SU-DHL-6 (cell line): ENCODE results near the gene NCBP1.

ENCODE experiments used
- CTCF ChIP-seq: fragments of 200-600 bp; sonication (generic); IDR thresholded peaks from one replicate; pipeline ENCODE4 v1.5.1; 2017; ENCODE audit warnings: antibody characterized with exemption, mild to moderate bottlenecking, low read length, moderate library complexity; ENCODE audit not compliant: insufficient read depth, poor library complexity, severe bottlenecking
- EZH2phosphoT487 ChIP-seq: fragments of 200-600 bp; sonication (generic), shearing (Covaris generic); conservative IDR thresholded peaks from 2 replicates; pipeline ENCODE4 v1.6.1; 2018; ENCODE audit warnings: mild to moderate bottlenecking, antibody characterized with exemption, low read length, moderate library complexity, mixed read lengths

GRCh38 chr9:97629156-97629555, 4.5 kb upstream of the NCBP1 start:
- TF ChIP-seq CTCF (no peak), EZH2phosphoT487 (no peak)
